G401 (cell line): Measurements from ENCODE around the gene GNRH2. TPM values are rescaled to one million over a fixed set of nuclear protein-coding genes. Genes with fewer than 3 reads are reported as not detected.

Source experiments
- DNase-seq: peaks from one replicate; pipeline ENCODE4 v3.0.0-alpha.2; 2015; ENCODE audit warnings: low spot score
- in situ Hi-C: cut with HindIII; loops from 2 replicates; pipeline ENCODE4 v1.10.0; 2016; ENCODE audit warnings: low sequenced_read_pairs, mixed read lengths
- total RNA-seq: library from RNA; depleted of rRNA; stranded (reverse); fragments of >200 nt; shearing (Covaris generic); gene quantifications from 2 replicates; pipeline ENCODE4 v1.2.3, GENCODE V29; 2014; rRNA removed

The GNRH2 gene
- total RNA-seq, 1 experiment from 2014 or later: not detected

- no peak for DNase-seq
- in situ Hi-C loops: no loop called here
Observed at GRCh38 chr20:3092611-3093379, 49.4 kb downstream of the GNRH2 start.

DNA sequence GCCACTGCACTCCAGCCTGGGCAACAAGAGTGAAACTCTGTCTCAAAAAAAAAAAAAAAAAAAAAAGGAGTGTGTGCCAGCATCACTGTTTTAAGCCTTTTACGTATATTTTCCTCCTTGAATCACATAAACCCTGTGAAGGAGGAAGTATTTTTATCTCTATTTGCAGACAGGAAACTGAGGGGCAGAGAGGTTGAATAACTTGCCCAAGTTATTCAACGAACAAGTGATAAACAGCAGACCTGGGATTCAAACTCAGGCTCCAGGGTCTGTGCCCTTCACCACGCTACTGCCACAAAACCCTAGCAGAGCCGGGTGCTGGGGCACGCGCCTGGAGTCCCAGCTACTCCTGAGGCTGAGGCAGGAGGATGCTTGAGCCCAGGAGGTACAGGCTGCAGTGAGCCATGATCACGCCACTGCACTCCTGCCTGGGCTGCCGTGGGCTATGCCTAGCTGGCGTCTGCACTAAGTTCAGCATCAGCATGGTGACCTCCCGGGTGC lies 50.5 kb downstream of the GNRH2 start:
- in situ Hi-C loops: no loop called here
- DNase-seq: no peak

GRCh38 chr20:3094848-3095629 lies 51.6 kb downstream of the GNRH2 start:
- in situ Hi-C loops: no loop called here
- DNase-seq: no peak

Other genes starting within 250 kb of the GNRH2 start
- gene CPXM1, start 243.0 kb upstream of the GNRH2 start, total RNA-seq: 41.8 and 47.0 TPM in 2 replicates
- gene C20orf141, start 228.6 kb upstream of the GNRH2 start, total RNA-seq: not detected in 2 replicates
- gene TMEM239, start 227.3 kb upstream of the GNRH2 start, total RNA-seq: not detected in 2 replicates
- 25.2 and 45.7 TPM in 2 replicates for gene PCED1A, start 203.0 kb upstream of the GNRH2 start, total RNA-seq
- 41.2 and 45.5 TPM in 2 replicates for gene VPS16, start 202.9 kb upstream of the GNRH2 start, total RNA-seq
- 45.5 and 83.7 TPM in 2 replicates for gene PTPRA, start 170.1 kb upstream of the GNRH2 start, total RNA-seq
- gene MRPS26, start 2.4 kb downstream of the GNRH2 start, total RNA-seq: 105 and 142 TPM in 2 replicates
- not detected in 2 replicates for gene OXT, start 28.0 kb downstream of the GNRH2 start, total RNA-seq
- not detected in 2 replicates for gene AVP, start 41.1 kb downstream of the GNRH2 start, total RNA-seq
- 13.0 and 19.4 TPM in 2 replicates for gene FASTKD5, start 116.2 kb downstream of the GNRH2 start, total RNA-seq
- gene UBOX5, start 116.2 kb downstream of the GNRH2 start, total RNA-seq: 3.8 and 8.8 TPM in 2 replicates
- 10.4 and 15.2 TPM in 2 replicates for gene LZTS3, start 129.9 kb downstream of the GNRH2 start, total RNA-seq
- 22.4 and 23.9 TPM in 2 replicates for gene DDRGK1, start 161.1 kb downstream of the GNRH2 start, total RNA-seq
- gene ITPA, start 165.9 kb downstream of the GNRH2 start, total RNA-seq: 78.9 and 91.6 TPM in 2 replicates
- 0.17 and 1.4 TPM in 2 replicates for gene SLC4A11, start 195.6 kb downstream of the GNRH2 start, total RNA-seq